Heart left ventricle (tissue), 16 donors: ENCODE data around the gene PRELID2. TPM values are rescaled to one million over a fixed set of nuclear protein-coding genes. Genes with fewer than 3 reads are reported as not detected.

ENCODE experiments used
- ATAC-seq, 4 donors: fragments of 200-7000 bp; cut with Tn5 transposase; one replicate each; pipeline ENCODE4 v1.9.1; 2020 to 2022; ENCODE audit warnings: moderate library complexity in 4 of 4, mild to moderate bottlenecking in 3 of 4, moderate number of reproducible peaks in 1 of 4
- DNase-seq, 5 donors: peaks; one replicate each; pipeline ENCODE4 v3.0.0-alpha.2; 2020
- H3K27ac ChIP-seq, 12 donors: fragments of 200-600 bp; sonication (generic) in 4 of 12; one replicate each; pipeline versions ENCODE4 v1.5.0 to v1.8.0; 2016 to 2022; ENCODE audit warnings: mild to moderate bottlenecking in 2 of 12
- H3K27me3 ChIP-seq, 9 donors: fragments of 200-600 bp; sonication (generic) in 2 of 9; one replicate each; pipeline versions ENCODE4 v1.5.1 to v1.8.0; 2016 to 2022; ENCODE audit warnings: mild to moderate bottlenecking in 3 of 9
- H3K36me3 ChIP-seq, 9 donors: fragments of 200-600 bp; sonication (generic) in 2 of 9; one replicate each; pipeline versions ENCODE4 v1.5.0 to v1.8.0; 2018 to 2022; ENCODE audit warnings: mild to moderate bottlenecking in 2 of 9
- H3K4me1 ChIP-seq, 12 donors: fragments of 200-600 bp; sonication (generic) in 4 of 12; one replicate each; pipeline versions ENCODE4 v1.5.0 to v1.8.0; 2016 to 2022; ENCODE audit warnings: mild to moderate bottlenecking in 3 of 12
- H3K4me3 ChIP-seq, 12 donors: fragments of 200-600 bp; sonication (generic) in 4 of 12; one replicate each; pipeline versions ENCODE4 v1.5.0 to v1.8.0; 2017 to 2022; ENCODE audit warnings: mild to moderate bottlenecking in 9 of 12, moderate library complexity in 4 of 12
- H3K9me3 ChIP-seq, 12 donors: fragments of 200-600 bp; sonication (generic) in 4 of 12; one replicate each; pipeline versions ENCODE4 v1.5.0 to v1.8.0; 2016 to 2022; ENCODE audit warnings: mild to moderate bottlenecking in 1 of 12
- CTCF ChIP-seq, 12 donors: fragments of 200-600 bp; sonication (generic) in 4 of 12; IDR thresholded peaks; one replicate each; pipeline versions ENCODE4 v1.5.0 to v1.8.0; 2018 to 2022; ENCODE audit warnings: antibody characterized with exemption in 12 of 12, mild to moderate bottlenecking in 5 of 12
- POLR2A ChIP-seq, 2 donors: fragments of 450-650 bp; IDR thresholded peaks; one replicate each; pipeline ENCODE4 v1.6.1; 2017; ENCODE audit warnings: antibody characterized with exemption in 2 of 2, mild to moderate bottlenecking in 2 of 2, moderate library complexity in 2 of 2
- WGBS, 4 donors: extraction: QIAGEN DNeasy Blood & Tissue Kit in 2 of 4; methylation state at CpG; one replicate each; pipeline versions ENCODE4 v1.1.5 to v1.1.7; 2013 to 2018; 5-methylcytosine and 5-hydroxymethylcytosine counted together
- intact Hi-C, 10 donors: fragments of 100-400 bp; cut with DNase I; formaldehyde crosslinking; loops; one replicate each; pipeline versions ENCODE4 v1.11.1 to v1.14.2; 2022
- polyA plus RNA-seq, 2 donors: library from polyadenylated mRNA; stranded (reverse); fragments of 200-250 nt; gene quantifications; one replicate each; pipeline ENCODE4 v1.2.3, GENCODE V29; 2013
- total RNA-seq, 9 donors: library from RNA; depleted of rRNA in 2 of 9; stranded (reverse); fragments of >200 nt in 2 of 9; fragmentation: NEBNext Ultra II Directional in 3 of 9; extraction: Animal tissue kit (Norgen Biotek cat#: 25700) in 3 of 9; gene quantifications; one replicate each; pipeline versions ENCODE4 v1.1.0 to v1.2.4, GENCODE V29; 2016 to 2023
- donor health status: ischemic (EF 13 %, LVEDD 7.1; RV severe dilation, severe dysfunction).
- donor health status: healthy with polysubstance abuse.
- donor health status: DM: no; HTN: yes; CAD: no.
- donor health status: DM: no; HTN: no; CAD: no.
- donor health status: ischemic (EF 25% LVEDD 6.9; RV normal size, moderate dysfunction).
- donor health status: ischemic (EF 25% LVEDD 5.7; RV mildly dilated, moderate dysfunction).
- donor health status: healthy.
- donor health status: DM: yes; HTN: yes; CAD: no.
- donor health status: ischemic (EF 35%, LVEDD 5.7; RV mildly dilated, moderate dysfunction).
- donor health status: nonischemic (EF 11% LVEDD 7.7; RV severe dilation, severe dysfunction).
- donor health status: DM: yes; HTN: yes; CAD: no.
- donor health status: PGD.
- donor health status: ischemic (EF 29% LVEDD 5.4; RV normal size, mild dysfunction).
- donor health status: nonischemic (EF 23%, LVEDD 6.1; RV moderate dilation, normal function).

PRELID2 gene
- total and polyA plus RNA-seq, 11 donors = 1.2 to 26.7 (median 9.1) TPM

- TF ChIP-seq POLR2A (IDR thresholded peaks at IDR 0.05) (no peak), CTCF (IDR thresholded peaks at IDR 0.05) (no peak)
- intact Hi-C loops = no loop called here
- Histone ChIP-seq H3K9me3 (peaks cover 0 to 5% (median 0%) of the 10 kb centered on the region in 12 donors), H3K27me3 (no peaks in the 10 kb centered on the region), H3K4me3 (no peak overlapping the region), H3K4me1 (peaks cover 0 to 13% (median 0%) of the 10 kb centered on the region in 12 donors), H3K36me3 (peaks cover 0 to 12% (median 0%) of the 10 kb centered on the region in 9 donors), H3K27ac (no peak overlapping the region)
- WGBS, 4 donors = 75 to 95% (median 89%) methylated on average over 1 of the region's 1 CpG
- DNase-seq = no peak
- ATAC-seq = no peak
These were observed 37.8 kb downstream of the PRELID2 start for GRCh38 chr5:145797336-145797735.

- H3K4me1 ChIP-seq = peaks cover 0 to 17% (median 0%) of the 10 kb centered on the region in 12 donors
- no peaks in the 10 kb centered on the region for H3K27me3 ChIP-seq
- H3K4me3 ChIP-seq = no peak overlapping the region
- no peak overlapping the region for H3K27ac ChIP-seq
- H3K36me3 ChIP-seq = peaks cover 0 to 12% (median 0%) of the 10 kb centered on the region in 9 donors
- no peak for DNase-seq
- intact Hi-C loops = no loop called here
- no peak for ATAC-seq
- H3K9me3 ChIP-seq = peaks cover 0 to 5% (median 0%) of the 10 kb centered on the region in 12 donors
- TF ChIP-seq CTCF (IDR thresholded peaks at IDR 0.05) (no peak), POLR2A (IDR thresholded peaks at IDR 0.05) (no peak)
- WGBS, 4 donors = 91 to 95% (median 94%) methylated on average over 2 of the region's 2 CpGs
These were observed 38.8 kb downstream of the PRELID2 start for GRCh38 chr5:145796318-145796717.

GRCh38 chr5:145793574-145793973 lies 41.6 kb downstream of the PRELID2 start:
- no peak overlapping the region for H3K4me3 ChIP-seq
- DNase-seq (no peak), ATAC-seq (no peak)
- peaks cover 0 to 17% (median 0%) of the 10 kb centered on the region in 12 donors for H3K4me1 ChIP-seq
- peak overlapping the region in 1 of 12 donors; percentile 11 for H3K27ac ChIP-seq
- H3K27me3 ChIP-seq = no peaks in the 10 kb centered on the region
- TF ChIP-seq CTCF (IDR thresholded peaks at IDR 0.05) (no peak), POLR2A (IDR thresholded peaks at IDR 0.05) (no peak)
- WGBS, 4 donors = 69 to 72% (median 71%) methylated on average over 2 of the region's 2 CpGs
- H3K36me3 ChIP-seq = peaks cover 0 to 12% (median 0%) of the 10 kb centered on the region in 9 donors
- peaks cover 0 to 5% (median 0%) of the 10 kb centered on the region in 12 donors for H3K9me3 ChIP-seq
- intact Hi-C loops = no loop called here

- Histone ChIP-seq H3K27ac (peak overlapping the region in 2 of 12 donors; percentile 11 to 16), H3K27me3 (no peaks in the 10 kb centered on the region), H3K4me1 (peaks cover 0 to 17% (median 0%) of the 10 kb centered on the region in 12 donors), H3K9me3 (no peaks in the 10 kb centered on the region), H3K4me3 (no peak overlapping the region), H3K36me3 (peaks cover 0 to 12% (median 0%) of the 10 kb centered on the region in 9 donors)
- TF ChIP-seq CTCF (IDR thresholded peaks at IDR 0.05) = no peak
- TF ChIP-seq POLR2A (IDR thresholded peaks at IDR 0.05) = no peak
- WGBS, 4 donors = 40 to 57% (median 53%) methylated on average over 3 of the region's 3 CpGs
- ATAC-seq = peak in 3 of 4 donors; percentile 16 to 53 (median 51)
- intact Hi-C loops = no loop called here
- DNase-seq = no peak
These were observed 42.3 kb downstream of the PRELID2 start for GRCh38 chr5:145792840-145793239.
